Breast epithelium (tissue), 3 donors: ENCODE data around the gene TMCC2.

ENCODE experiments used
- POLR2AphosphoS5 ChIP-seq, 3 donors: sonication (generic); formaldehyde crosslinking; IDR thresholded peaks; one replicate each; pipeline ENCODE4 v1.6.1; 2017; ENCODE audit warnings: antibody characterized with exemption in 3 of 3
- TF ChIP-seq, protein P1 (sequence below), 3 donors: fragments of 450-650 bp; IDR thresholded peaks; one replicate each; pipeline ENCODE4 v1.5.1; 2016 to 2017; ENCODE audit warnings: antibody characterized with exemption in 3 of 3, mild to moderate bottlenecking in 3 of 3, moderate library complexity in 3 of 3

DNA sequence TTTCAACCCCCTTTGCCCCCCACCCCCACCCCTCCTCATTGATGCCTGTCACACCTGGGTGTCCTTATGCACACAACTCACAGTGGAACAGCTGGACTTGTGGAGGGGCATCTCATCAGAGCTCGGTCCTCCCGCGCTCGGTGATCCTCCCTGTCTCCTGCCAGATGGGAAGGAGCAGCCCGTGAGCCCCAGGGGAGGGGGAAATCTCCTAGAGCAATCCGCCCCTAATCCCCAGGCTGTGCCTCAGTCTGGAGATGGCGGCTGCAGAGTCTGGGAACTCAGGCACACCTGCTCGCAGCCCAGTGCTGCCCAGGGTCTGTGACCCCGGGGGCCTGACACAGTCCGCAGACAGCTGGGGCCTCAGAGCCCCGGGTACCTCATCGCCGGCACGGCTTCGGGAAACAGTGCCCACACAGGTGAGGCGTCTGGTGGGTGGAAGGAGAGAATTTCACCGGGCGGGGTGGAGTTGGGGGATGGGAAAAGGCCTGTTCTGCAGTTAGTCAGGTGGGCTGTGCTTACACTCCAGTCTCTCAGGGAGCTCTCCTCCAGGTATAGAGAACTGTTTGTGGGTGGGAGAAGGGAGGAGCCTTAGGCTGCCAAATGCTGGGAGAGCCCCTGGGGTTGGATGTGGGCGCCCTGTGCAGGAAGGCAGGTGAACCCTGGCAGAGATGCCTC, 29.3 kb downstream of the TMCC2 start:
- TF ChIP-seq, protein P1, sequence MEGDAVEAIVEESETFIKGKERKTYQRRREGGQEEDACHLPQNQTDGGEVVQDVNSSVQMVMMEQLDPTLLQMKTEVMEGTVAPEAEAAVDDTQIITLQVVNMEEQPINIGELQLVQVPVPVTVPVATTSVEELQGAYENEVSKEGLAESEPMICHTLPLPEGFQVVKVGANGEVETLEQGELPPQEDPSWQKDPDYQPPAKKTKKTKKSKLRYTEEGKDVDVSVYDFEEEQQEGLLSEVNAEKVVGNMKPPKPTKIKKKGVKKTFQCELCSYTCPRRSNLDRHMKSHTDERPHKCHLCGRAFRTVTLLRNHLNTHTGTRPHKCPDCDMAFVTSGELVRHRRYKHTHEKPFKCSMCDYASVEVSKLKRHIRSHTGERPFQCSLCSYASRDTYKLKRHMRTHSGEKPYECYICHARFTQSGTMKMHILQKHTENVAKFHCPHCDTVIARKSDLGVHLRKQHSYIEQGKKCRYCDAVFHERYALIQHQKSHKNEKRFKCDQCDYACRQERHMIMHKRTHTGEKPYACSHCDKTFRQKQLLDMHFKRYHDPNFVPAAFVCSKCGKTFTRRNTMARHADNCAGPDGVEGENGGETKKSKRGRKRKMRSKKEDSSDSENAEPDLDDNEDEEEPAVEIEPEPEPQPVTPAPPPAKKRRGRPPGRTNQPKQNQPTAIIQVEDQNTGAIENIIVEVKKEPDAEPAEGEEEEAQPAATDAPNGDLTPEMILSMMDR (IDR thresholded peaks at IDR 0.05) = no peak
- no peak for TF ChIP-seq POLR2AphosphoS5 (IDR thresholded peaks at IDR 0.05)
